K562 (cell line): ENCODE measurements around the gene CALML3. TPM values are rescaled to one million over a fixed set of nuclear protein-coding genes. Genes with fewer than 3 reads are reported as not detected.

Experiments used
- ATF7 ChIP-seq: fragments of 450-650 bp; IDR thresholded peaks from 2 replicates; pipeline ENCODE4 v1.7.1; 2014; ENCODE audit warnings: mild to moderate bottlenecking, moderate library complexity
- C11orf30 ChIP-seq: fragments of 450-650 bp; IDR thresholded peaks from 2 replicates; pipeline ENCODE4 v1.6.1; 2016; ENCODE audit warnings: low read depth, mild to moderate bottlenecking
- CBFB ChIP-seq: sonication (generic); formaldehyde crosslinking; IDR thresholded peaks from 2 replicates; pipeline ENCODE4 v1.4.0; 2020; ENCODE audit warnings: mild to moderate bottlenecking, missing genetic modification reagents
- CHD4 ChIP-seq: fragments of 200-600 bp; sonication (generic); IDR thresholded peaks from 3 replicates; pipeline ENCODE4 v1.6.1; 2012; ENCODE audit warnings: low read depth, mild to moderate bottlenecking, mixed read lengths, low read length, inconsistent platforms; ENCODE audit not compliant: insufficient read depth, insufficient replicate concordance, poor library complexity, severe bottlenecking
- RBM14 ChIP-seq: fragments of 200-400 bp; formaldehyde crosslinking; IDR thresholded peaks from 2 replicates; pipeline ENCODE4 v1.6.1; 2018; ENCODE audit warnings: low read depth, mild to moderate bottlenecking, low read length, moderate library complexity, borderline replicate concordance; ENCODE audit not compliant: insufficient read depth
- SETDB1 ChIP-seq: IDR thresholded peaks from one replicate; pipeline ENCODE4 v1.6.1; 2012; ENCODE audit warnings: low read length, control low read depth, inconsistent platforms
- SMAD1 ChIP-seq: fragments of 150-350 bp; IDR thresholded peaks from 2 replicates; pipeline ENCODE4 v1.6.1; 2014; ENCODE audit warnings: low read length, low read depth; ENCODE audit not compliant: partially characterized antibody
- XRCC3 ChIP-seq: fragments of 450-650 bp; IDR thresholded peaks from 2 replicates; pipeline ENCODE4 v1.6.1; 2017; ENCODE audit warnings: mild to moderate bottlenecking, moderate library complexity
- ZNF431 ChIP-seq: sonication (generic); formaldehyde crosslinking; IDR thresholded peaks from 2 replicates; pipeline ENCODE4 v1.8.0; 2022; ENCODE audit warnings: mild to moderate bottlenecking, missing genetic modification reagents
- polyA plus RNA-seq, 8 experiments: library from polyadenylated mRNA; depleted of rRNA in 4 of 8; stranded (reverse) in 5 of 8; unstranded in 3 of 8; fragments of >200 nt; fragmentation: Nextera tagmentation in 2 of 8; fragmentation: Illumina TruSeq in 1 of 8; extraction: Ambion mirVana in 2 of 8; extraction: Trizol in 1 of 8; gene quantifications; 2 replicates each; pipeline versions ENCODE4 v1.2.1 to v1.2.3, GENCODE V29; 2011 to 2014; ENCODE audit warnings: inconsistent platforms in 1 of 8, missing spikeins in 1 of 8
- total RNA-seq, 7 experiments: library from RNA; depleted of rRNA in 6 of 7; stranded (reverse); fragments of >200 nt in 6 of 7; fragmentation: Illumina TruSeq in 2 of 7; extraction: Trizol in 2 of 7; gene quantifications; 2 replicates each; pipeline versions ENCODE4 v1.2.1 to v1.2.3, GENCODE V29; 2011 to 2021; ENCODE audit warnings: low replicate concordance in 1 of 7
- TF ChIP-seq, protein P1 (sequence below): fragments of 250-450 bp; sonication (Bioruptor Pico); IDR thresholded peaks from 2 replicates; pipeline ENCODE4 v1.4.0; 2020; ENCODE audit warnings: borderline replicate concordance
- TF ChIP-seq, protein P2 (sequence below): sonication (generic); formaldehyde crosslinking; IDR thresholded peaks from 2 replicates; pipeline ENCODE4 v1.9.0; 2022; ENCODE audit warnings: mild to moderate bottlenecking, missing genetic modification reagents
- TF ChIP-seq, protein P3 (sequence below): fragments of 450-650 bp; IDR thresholded peaks from 2 replicates; pipeline ENCODE4 v1.6.1; 2016; ENCODE audit warnings: low read depth, mild to moderate bottlenecking, moderate library complexity
- TF ChIP-seq, protein P4 (sequence below), 2 experiments: fragments of 450-650 bp in 1 of 2; sonication (generic) in 1 of 2; formaldehyde crosslinking in 1 of 2; IDR thresholded peaks; 2 replicates each; pipeline versions ENCODE4 v1.7.1 to v1.9.0; 2016 to 2022; ENCODE audit warnings: inconsistent platforms in 1 of 2, mild to moderate bottlenecking in 1 of 2, missing genetic modification reagents in 1 of 2

CALML3 gene
- total and polyA plus RNA-seq, 9 of the 15 experiments (the other 6 are each of a cell fraction or from before 2014, with no cell fraction given): not detected

DNA sequence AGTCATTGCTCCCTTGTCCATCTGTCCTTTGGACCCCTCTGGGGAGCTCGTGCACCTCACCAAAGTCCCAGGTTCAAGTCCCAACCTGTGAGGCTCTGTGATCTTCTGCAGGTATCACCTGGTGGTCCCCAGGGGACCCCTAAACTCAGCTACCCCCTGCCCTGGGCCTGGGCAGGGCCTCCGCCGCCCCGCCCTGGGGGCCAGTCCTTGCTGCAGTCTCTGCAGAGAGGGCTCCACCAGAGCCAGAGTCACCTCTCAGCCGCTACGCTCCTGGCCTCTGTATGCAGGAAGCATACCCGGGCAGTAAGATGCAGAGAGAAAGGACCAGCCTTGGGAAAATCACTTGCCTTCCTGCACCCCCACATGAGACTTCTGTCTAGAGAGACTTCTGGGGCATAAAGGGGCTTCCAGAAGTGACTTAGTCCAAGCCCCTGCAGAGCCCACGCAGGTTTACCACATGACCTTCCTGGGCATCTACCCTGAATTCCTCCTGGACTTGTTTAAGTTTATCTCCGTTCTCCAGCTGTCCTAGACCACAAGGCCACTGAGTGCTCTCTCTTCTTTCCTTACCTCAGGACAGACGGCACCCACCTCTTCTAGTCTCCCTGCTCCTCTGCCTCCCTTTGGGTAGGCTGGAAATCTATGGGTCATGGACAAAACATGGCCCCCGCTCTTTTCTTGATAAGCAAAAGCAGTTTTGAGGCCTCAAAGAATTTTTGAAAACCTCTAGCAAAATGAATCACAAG lies 46.6 kb upstream of the CALML3 start (continued):
- TF ChIP-seq, protein P1, sequence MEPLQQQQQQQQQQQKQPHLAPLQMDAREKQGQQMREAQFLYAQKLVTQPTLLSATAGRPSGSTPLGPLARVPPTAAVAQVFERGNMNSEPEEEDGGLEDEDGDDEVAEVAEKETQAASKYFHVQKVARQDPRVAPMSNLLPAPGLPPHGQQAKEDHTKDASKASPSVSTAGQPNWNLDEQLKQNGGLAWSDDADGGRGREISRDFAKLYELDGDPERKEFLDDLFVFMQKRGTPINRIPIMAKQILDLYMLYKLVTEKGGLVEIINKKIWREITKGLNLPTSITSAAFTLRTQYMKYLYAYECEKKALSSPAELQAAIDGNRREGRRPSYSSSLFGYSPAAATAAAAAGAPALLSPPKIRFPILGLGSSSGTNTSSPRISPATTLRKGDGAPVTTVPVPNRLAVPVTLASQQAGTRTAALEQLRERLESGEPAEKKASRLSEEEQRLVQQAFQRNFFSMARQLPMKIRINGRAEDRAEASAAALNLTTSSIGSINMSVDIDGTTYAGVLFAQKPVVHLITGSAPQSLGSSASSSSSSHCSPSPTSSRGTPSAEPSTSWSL (CRISPR knock-in tag): no peak
- TF ChIP-seq, protein P2, sequence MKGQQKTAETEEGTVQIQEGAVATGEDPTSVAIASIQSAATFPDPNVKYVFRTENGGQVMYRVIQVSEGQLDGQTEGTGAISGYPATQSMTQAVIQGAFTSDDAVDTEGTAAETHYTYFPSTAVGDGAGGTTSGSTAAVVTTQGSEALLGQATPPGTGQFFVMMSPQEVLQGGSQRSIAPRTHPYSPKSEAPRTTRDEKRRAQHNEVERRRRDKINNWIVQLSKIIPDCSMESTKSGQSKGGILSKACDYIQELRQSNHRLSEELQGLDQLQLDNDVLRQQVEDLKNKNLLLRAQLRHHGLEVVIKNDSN (CRISPR knock-in tag): no peak
- TF ChIP-seq C11orf30 (no peak), SMAD1 (no peak), RBM14 (no peak), ZNF431 (CRISPR knock-in tag) (no peak), XRCC3 (no peak), ATF7 (0 out of 2 replicates have a peak, but pooled peaks have one; percentile 8), SETDB1 (no peak), CBFB (CRISPR knock-in tag) (no peak), CHD4 (no peak)
- TF ChIP-seq, protein P3, sequence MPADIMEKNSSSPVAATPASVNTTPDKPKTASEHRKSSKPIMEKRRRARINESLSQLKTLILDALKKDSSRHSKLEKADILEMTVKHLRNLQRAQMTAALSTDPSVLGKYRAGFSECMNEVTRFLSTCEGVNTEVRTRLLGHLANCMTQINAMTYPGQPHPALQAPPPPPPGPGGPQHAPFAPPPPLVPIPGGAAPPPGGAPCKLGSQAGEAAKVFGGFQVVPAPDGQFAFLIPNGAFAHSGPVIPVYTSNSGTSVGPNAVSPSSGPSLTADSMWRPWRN: no peak
- TF ChIP-seq, protein P4, sequence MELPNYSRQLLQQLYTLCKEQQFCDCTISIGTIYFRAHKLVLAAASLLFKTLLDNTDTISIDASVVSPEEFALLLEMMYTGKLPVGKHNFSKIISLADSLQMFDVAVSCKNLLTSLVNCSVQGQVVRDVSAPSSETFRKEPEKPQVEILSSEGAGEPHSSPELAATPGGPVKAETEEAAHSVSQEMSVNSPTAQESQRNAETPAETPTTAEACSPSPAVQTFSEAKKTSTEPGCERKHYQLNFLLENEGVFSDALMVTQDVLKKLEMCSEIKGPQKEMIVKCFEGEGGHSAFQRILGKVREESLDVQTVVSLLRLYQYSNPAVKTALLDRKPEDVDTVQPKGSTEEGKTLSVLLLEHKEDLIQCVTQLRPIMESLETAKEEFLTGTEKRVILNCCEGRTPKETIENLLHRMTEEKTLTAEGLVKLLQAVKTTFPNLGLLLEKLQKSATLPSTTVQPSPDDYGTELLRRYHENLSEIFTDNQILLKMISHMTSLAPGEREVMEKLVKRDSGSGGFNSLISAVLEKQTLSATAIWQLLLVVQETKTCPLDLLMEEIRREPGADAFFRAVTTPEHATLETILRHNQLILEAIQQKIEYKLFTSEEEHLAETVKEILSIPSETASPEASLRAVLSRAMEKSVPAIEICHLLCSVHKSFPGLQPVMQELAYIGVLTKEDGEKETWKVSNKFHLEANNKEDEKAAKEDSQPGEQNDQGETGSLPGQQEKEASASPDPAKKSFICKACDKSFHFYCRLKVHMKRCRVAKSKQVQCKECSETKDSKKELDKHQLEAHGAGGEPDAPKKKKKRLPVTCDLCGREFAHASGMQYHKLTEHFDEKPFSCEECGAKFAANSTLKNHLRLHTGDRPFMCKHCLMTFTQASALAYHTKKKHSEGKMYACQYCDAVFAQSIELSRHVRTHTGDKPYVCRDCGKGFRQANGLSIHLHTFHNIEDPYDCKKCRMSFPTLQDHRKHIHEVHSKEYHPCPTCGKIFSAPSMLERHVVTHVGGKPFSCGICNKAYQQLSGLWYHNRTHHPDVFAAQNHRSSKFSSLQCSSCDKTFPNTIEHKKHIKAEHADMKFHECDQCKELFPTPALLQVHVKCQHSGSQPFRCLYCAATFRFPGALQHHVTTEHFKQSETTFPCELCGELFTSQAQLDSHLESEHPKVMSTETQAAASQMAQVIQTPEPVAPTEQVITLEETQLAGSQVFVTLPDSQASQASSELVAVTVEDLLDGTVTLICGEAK (IDR thresholded peaks at IDR 0.05): no peak
- TF ChIP-seq, protein P4 (CRISPR knock-in tag; IDR thresholded peaks at IDR 0.05): no peak
